ENCODE data around the gene SAG.

DNA sequence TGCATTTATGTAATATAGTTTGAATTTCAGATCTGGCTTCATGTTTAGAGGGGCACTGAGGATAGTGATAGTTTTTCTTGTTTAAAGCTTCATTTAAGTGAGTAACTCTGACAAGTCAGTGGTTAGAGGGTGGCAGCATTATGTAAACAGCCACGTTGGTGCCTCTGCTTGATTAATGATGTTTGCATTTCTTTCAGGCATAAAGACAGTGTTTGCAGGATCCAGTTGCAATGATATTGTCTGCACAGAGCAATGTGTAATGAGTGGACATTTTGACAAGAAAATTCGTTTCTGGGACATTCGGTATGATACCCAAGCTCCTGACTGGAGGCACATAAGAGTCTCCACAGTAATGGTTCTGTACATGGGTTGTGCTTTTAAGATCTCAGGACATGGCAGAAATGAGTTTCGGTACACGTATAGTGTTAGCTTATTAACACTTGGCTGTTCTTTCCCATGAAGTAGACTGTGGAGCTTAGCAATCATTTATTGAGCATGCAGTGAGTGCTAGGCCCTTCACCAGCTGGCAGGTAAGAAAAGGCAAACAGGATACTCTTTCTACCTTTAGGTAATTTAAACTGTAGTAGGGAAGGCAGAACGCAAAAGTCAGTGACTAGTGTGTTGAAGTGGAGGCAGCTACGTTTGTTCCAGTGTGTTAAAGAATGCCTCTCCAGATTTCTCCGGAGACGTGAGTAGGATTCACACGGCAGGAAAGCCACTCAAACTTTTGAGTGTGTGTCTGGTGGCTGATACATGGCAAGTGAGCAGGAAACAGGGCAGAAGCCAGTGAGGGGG, 17.4 kb upstream of the SAG start:
- no peak for TF ChIP-seq RAD21 (CRISPR knock-in tag; conservative IDR thresholded peaks at IDR 0.05 in 1 of 2, IDR thresholded peaks at IDR 0.05 in 1 of 2)
- no peak for TF ChIP-seq CBX1 (IDR thresholded peaks at IDR 0.05; ENCODE audit: low read depth)
- no peak for TF ChIP-seq POLR2A (conservative IDR thresholded peaks at IDR 0.05)
- TF ChIP-seq, protein P1, sequence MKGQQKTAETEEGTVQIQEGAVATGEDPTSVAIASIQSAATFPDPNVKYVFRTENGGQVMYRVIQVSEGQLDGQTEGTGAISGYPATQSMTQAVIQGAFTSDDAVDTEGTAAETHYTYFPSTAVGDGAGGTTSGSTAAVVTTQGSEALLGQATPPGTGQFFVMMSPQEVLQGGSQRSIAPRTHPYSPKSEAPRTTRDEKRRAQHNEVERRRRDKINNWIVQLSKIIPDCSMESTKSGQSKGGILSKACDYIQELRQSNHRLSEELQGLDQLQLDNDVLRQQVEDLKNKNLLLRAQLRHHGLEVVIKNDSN (CRISPR knock-in tag; IDR thresholded peaks at IDR 0.05), result no peak
- no peak for TF ChIP-seq RHOXF2B (CRISPR knock-in tag; conservative IDR thresholded peaks at IDR 0.05)
- no peak for TF ChIP-seq GABPA (tag; conservative IDR thresholded peaks at IDR 0.05; ENCODE audit: low read depth)
- TF ChIP-seq, protein P2, sequence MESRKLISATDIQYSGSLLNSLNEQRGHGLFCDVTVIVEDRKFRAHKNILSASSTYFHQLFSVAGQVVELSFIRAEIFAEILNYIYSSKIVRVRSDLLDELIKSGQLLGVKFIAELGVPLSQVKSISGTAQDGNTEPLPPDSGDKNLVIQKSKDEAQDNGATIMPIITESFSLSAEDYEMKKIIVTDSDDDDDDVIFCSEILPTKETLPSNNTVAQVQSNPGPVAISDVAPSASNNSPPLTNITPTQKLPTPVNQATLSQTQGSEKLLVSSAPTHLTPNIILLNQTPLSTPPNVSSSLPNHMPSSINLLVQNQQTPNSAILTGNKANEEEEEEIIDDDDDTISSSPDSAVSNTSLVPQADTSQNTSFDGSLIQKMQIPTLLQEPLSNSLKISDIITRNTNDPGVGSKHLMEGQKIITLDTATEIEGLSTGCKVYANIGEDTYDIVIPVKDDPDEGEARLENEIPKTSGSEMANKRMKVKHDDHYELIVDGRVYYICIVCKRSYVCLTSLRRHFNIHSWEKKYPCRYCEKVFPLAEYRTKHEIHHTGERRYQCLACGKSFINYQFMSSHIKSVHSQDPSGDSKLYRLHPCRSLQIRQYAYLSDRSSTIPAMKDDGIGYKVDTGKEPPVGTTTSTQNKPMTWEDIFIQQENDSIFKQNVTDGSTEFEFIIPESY (CRISPR knock-in tag; IDR thresholded peaks at IDR 0.05), result no peak
- TF ChIP-seq ETV5 (CRISPR knock-in tag; IDR thresholded peaks at IDR 0.05; ENCODE audit: low read depth), result no peak
